ENCODE measurements around the gene PDXP.

- TF ChIP-seq, protein P1, sequence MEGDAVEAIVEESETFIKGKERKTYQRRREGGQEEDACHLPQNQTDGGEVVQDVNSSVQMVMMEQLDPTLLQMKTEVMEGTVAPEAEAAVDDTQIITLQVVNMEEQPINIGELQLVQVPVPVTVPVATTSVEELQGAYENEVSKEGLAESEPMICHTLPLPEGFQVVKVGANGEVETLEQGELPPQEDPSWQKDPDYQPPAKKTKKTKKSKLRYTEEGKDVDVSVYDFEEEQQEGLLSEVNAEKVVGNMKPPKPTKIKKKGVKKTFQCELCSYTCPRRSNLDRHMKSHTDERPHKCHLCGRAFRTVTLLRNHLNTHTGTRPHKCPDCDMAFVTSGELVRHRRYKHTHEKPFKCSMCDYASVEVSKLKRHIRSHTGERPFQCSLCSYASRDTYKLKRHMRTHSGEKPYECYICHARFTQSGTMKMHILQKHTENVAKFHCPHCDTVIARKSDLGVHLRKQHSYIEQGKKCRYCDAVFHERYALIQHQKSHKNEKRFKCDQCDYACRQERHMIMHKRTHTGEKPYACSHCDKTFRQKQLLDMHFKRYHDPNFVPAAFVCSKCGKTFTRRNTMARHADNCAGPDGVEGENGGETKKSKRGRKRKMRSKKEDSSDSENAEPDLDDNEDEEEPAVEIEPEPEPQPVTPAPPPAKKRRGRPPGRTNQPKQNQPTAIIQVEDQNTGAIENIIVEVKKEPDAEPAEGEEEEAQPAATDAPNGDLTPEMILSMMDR (IDR thresholded peaks at IDR 0.05) = no peak
- TF ChIP-seq POLR2A (IDR thresholded peaks at IDR 0.05) = no peak
These were observed 19.3 kb upstream of the PDXP start, which contains the start of gene SH3BP1 for GRCh38 chr22:37639070-37639760.
